Osteocyte (in vitro differentiated cells): Measurements from ENCODE around the gene DYNC1I1. TPM values are rescaled to one million over a fixed set of nuclear protein-coding genes. Genes with fewer than 3 reads are reported as not detected.

Experiments used
- DNase-seq: peaks from one replicate; pipeline ENCODE4 v3.0.0; 2021; ENCODE audit warnings: mixed read lengths; ENCODE audit not compliant: unreplicated experiment; ENCODE audit errors: extremely low spot score
- H3K27ac Mint-ChIP-seq: one replicate; pipeline ENCODE4 v1.8.0; 2021; ENCODE audit warnings: mild to moderate bottlenecking, mixed read lengths; ENCODE audit not compliant: unreplicated experiment
- H3K27me3 Mint-ChIP-seq: one replicate; pipeline ENCODE4 v1.8.0; 2021; ENCODE audit warnings: mixed read lengths; ENCODE audit not compliant: unreplicated experiment
- H3K36me3 Mint-ChIP-seq: one replicate; pipeline ENCODE4 v1.8.0; 2021; ENCODE audit warnings: mixed read lengths; ENCODE audit not compliant: unreplicated experiment
- H3K4me1 Mint-ChIP-seq: one replicate; pipeline ENCODE4 v1.8.0; 2021; ENCODE audit warnings: mixed read lengths; ENCODE audit not compliant: unreplicated experiment
- H3K4me3 Mint-ChIP-seq: one replicate; pipeline ENCODE4 v1.8.0; 2021; ENCODE audit warnings: mild to moderate bottlenecking, moderate library complexity, mixed read lengths; ENCODE audit not compliant: unreplicated experiment
- H3K9me3 Mint-ChIP-seq: one replicate; pipeline ENCODE4 v1.8.0; 2021; ENCODE audit warnings: mixed read lengths; ENCODE audit not compliant: unreplicated experiment
- CTCF ChIP-seq: fragments of 200-600 bp; sonication (generic); IDR thresholded peaks from 2 replicates; pipeline ENCODE4 v1.5.0; 2021; ENCODE audit warnings: antibody characterized with exemption, mild to moderate bottlenecking, moderate library complexity
- total RNA-seq: library from RNA; stranded (reverse); gene quantifications from 2 replicates; pipeline ENCODE4 v1.2.1, GENCODE V29; 2021

Gene DYNC1I1
- total RNA-seq, 1 donor from 2014 or later, result 43.3 TPM

- Mint-ChIP-seq H3K27ac (no peak overlapping the region), H3K9me3 (no peaks in the 10 kb centered on the region), H3K27me3 (no peaks in the 10 kb centered on the region), H3K4me1 (peaks cover 43% of the 10 kb centered on the region), H3K36me3 (peaks cover 63% of the 10 kb centered on the region), H3K4me3 (no peak overlapping the region)
- TF ChIP-seq CTCF, result no peak
- no peak for DNase-seq
Measured at GRCh38 chr7:95808396-95808795, 36.0 kb downstream of the DYNC1I1 start.

GRCh38 chr7:95811846-95812445, 39.6 kb downstream of the DYNC1I1 start:
- TF ChIP-seq CTCF, result no peak
- Mint-ChIP-seq H3K9me3 (no peaks in the 10 kb centered on the region), H3K4me1 (peaks cover 26% of the 10 kb centered on the region), H3K27me3 (no peaks in the 10 kb centered on the region), H3K4me3 (no peak overlapping the region), H3K27ac (no peak overlapping the region), H3K36me3 (peaks cover 54% of the 10 kb centered on the region)
- DNase-seq, result no peak

GRCh38 chr7:95814721-95815120, 42.4 kb downstream of the DYNC1I1 start:
- Mint-ChIP-seq H3K4me3 (no peak overlapping the region), H3K36me3 (peaks cover 49% of the 10 kb centered on the region), H3K27me3 (no peaks in the 10 kb centered on the region), H3K9me3 (no peaks in the 10 kb centered on the region), H3K4me1 (peaks cover 25% of the 10 kb centered on the region), H3K27ac (no peak overlapping the region)
- TF ChIP-seq CTCF, result no peak
- DNase-seq, result no peak

GRCh38 chr7:95817866-95818640, 45.7 kb downstream of the DYNC1I1 start:
- H3K27ac Mint-ChIP-seq, result no peak overlapping the region
- H3K4me1 Mint-ChIP-seq, result peaks cover 14% of the 10 kb centered on the region
- DNase-seq, result no peak
- TF ChIP-seq CTCF, result no peak
- peaks cover 51% of the 10 kb centered on the region for H3K36me3 Mint-ChIP-seq
- no peaks in the 10 kb centered on the region for H3K27me3 Mint-ChIP-seq
- peaks cover 3% of the 10 kb centered on the region for H3K9me3 Mint-ChIP-seq
- no peak overlapping the region for H3K4me3 Mint-ChIP-seq

GRCh38 chr7:95820778-95821177, 48.4 kb downstream of the DYNC1I1 start:
- Mint-ChIP-seq H3K27me3 (no peaks in the 10 kb centered on the region), H3K4me1 (peaks cover 10% of the 10 kb centered on the region), H3K9me3 (peaks cover 3% of the 10 kb centered on the region), H3K36me3 (peaks cover 48% of the 10 kb centered on the region), H3K4me3 (no peak overlapping the region), H3K27ac (no peak overlapping the region)
- DNase-seq, result no peak
- TF ChIP-seq CTCF, result no peak
